PC-3 (cell line): ENCODE measurements around the gene ATXN7L1.

Experiments used
- EZH2 ChIP-seq: fragments of 300-600 bp; sonication (generic); IDR thresholded peaks from one replicate; pipeline ENCODE4 v1.6.1; 2017; ENCODE audit warnings: antibody characterized with exemption, mild to moderate bottlenecking, low read length; ENCODE audit not compliant: unreplicated experiment
- EZH2phosphoT487 ChIP-seq: fragments of 300-600 bp; sonication (generic); IDR thresholded peaks from 2 replicates; pipeline ENCODE4 v1.6.1; 2018; ENCODE audit warnings: mild to moderate bottlenecking, antibody characterized with exemption, low read length, borderline replicate concordance
- TF ChIP-seq, protein P1 (sequence below): fragments of 300-600 bp; sonication (generic); conservative IDR thresholded peaks from 2 replicates; pipeline ENCODE4 v1.5.1; 2017; ENCODE audit warnings: antibody characterized with exemption, low read depth, mild to moderate bottlenecking, low read length

DNA sequence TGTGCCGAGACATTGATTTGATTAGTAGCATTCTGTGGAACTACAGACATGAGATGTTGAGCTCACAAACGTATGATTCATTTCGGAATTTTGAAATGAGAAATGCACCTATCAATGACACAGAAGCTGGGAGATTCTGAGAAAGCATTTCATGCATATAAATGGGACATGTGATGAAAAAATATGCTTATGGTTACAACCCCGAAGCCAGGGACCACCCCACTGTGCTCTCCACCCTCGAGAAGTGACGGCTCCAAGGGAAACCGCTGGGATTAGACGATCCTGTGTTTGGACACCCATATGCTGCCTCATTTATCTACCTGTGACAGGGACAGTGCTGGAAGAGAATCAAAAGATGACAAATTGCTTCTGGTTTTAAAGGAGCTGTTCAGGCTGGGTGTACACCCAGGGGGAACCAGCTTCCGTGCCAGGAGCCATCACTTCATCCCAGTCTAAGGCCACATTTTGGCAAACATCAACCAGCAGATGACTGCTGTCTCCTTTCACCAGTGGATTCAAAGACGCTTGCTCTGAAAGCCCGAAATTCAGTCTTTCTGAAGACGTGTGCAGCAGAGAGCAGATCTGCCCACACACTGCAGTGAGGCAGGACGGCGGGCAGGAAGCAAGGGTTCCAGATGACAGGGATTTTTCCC is 109.9 kb downstream of the ATXN7L1 start:
- TF ChIP-seq, protein P1, sequence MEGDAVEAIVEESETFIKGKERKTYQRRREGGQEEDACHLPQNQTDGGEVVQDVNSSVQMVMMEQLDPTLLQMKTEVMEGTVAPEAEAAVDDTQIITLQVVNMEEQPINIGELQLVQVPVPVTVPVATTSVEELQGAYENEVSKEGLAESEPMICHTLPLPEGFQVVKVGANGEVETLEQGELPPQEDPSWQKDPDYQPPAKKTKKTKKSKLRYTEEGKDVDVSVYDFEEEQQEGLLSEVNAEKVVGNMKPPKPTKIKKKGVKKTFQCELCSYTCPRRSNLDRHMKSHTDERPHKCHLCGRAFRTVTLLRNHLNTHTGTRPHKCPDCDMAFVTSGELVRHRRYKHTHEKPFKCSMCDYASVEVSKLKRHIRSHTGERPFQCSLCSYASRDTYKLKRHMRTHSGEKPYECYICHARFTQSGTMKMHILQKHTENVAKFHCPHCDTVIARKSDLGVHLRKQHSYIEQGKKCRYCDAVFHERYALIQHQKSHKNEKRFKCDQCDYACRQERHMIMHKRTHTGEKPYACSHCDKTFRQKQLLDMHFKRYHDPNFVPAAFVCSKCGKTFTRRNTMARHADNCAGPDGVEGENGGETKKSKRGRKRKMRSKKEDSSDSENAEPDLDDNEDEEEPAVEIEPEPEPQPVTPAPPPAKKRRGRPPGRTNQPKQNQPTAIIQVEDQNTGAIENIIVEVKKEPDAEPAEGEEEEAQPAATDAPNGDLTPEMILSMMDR = no peak
- TF ChIP-seq EZH2 (no peak), EZH2phosphoT487 (no peak)
